Muscle of back (tissue), 11 donors: ENCODE data around the gene LRP8. TPM values are rescaled to one million over a fixed set of nuclear protein-coding genes. Genes with fewer than 3 reads are reported as not detected.

Source experiments
- DNase-seq, 3 donors: peaks; one replicate each; pipeline versions ENCODE4 v3.0.0 to v3.0.0-alpha.2; 2013
- polyA plus RNA-seq, 10 donors: library from polyadenylated mRNA; unstranded; fragments of 120-200 nt; gene quantifications; one replicate each; pipeline ENCODE4 v1.2.1, GENCODE V29; 2013; ENCODE audit not compliant: insufficient read length in 10 of 10

LRP8 gene
- polyA plus RNA-seq, 10 donors, result 3.5 to 9.1 (median 5.5) TPM

DNA sequence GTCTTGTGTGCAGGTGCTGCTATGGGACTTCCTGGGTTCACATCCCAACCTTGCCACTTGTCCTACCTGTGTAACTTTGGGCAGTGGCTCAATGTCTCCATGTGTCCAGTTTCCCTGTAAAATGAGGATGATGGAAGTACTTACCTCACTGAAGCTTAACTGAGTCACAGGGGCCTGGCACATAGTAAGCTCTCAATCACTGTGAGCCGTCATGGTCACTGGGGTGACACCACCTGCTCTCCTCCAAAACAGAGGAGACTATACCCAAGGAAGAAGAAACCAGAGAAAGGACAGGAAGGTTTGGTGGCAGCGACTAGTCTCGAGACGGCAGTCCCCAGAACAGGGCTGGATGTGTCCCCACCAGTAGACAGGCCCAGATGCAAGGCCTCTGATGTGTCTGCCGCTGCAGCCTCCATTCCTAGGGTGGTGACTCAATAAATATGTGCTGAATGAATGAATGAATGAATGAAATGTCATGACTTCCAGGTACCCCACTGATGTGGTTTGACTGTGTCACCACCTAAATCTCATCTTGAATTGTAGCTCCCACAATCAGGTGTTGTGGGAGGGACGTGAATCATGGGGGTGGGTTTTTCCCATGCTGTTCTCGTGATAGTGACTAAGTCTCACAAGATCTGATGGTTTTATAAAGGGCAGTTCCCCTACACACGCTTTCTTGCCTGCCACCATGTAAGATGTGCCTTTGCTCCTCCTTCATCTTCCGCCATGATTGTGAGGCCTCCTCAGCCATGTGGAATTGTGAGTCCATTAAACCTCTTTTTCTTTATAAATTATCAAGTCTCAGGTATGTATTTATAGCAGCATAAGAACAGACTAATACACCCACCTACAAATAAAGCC is 13.0 kb upstream of the LRP8 start:
- DNase-seq, result no peak

DNA sequence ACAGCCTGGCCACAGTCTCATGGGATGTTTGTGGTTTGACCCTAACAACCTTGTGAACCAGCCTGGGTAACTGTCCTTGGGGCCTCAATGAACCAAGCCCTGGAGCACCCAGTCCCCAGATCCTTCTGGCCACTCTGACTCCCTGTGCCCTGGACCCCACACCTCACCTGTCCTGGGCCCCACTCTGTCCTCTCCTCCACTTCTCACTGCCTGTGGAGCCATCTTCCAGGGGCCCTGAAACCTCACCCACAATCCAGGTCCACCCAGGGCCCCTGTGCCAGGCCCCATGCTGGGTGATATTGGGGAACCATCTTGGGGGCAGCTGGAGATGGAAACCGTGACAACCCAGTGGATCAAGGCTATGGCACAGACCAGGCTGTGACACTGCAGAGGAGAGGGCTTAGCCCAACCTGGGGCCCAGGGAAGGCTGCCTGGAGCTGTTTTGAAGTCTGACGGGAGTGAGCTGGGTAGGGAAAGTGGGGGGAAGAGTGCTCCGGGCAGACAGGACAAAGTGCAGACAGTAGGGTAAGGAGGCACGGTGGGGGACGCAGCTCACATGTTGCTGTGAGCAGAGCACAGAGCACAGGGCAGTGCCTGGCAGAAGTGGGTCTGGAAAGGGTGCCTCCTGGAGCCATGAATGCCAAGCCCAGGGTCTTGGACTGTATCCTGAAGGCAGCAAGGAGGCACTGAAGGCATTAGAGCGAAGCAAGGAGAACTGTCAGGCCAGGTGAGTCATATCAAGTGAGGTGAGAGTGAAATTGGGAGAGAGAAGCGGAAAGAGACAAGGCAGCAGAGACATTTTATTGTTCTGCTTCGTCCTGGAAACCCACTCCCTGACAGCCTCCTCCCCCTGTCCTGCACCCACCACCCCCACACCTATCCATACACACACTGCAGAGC is 12.1 kb upstream of the LRP8 start:
- DNase-seq, result no peak

DNA sequence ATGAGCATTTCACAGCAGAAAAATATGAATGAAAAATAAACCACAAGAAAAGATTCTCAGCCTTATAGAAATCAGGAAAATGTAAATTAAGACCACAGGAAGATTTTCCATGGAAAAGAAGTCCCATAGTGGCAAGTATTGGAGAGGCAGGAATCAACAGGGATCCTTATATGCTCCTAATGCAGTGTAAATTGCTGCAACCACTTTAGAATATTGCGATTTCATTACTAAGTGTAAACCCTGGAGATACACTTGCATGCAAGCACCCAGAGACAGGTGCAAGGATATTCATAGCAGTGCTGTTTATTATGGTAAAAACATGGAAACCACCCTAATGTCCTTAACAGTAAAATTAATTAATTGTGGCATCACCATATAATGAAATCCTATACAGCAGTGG is 10.6 kb upstream of the LRP8 start:
- no peak for DNase-seq

DNA sequence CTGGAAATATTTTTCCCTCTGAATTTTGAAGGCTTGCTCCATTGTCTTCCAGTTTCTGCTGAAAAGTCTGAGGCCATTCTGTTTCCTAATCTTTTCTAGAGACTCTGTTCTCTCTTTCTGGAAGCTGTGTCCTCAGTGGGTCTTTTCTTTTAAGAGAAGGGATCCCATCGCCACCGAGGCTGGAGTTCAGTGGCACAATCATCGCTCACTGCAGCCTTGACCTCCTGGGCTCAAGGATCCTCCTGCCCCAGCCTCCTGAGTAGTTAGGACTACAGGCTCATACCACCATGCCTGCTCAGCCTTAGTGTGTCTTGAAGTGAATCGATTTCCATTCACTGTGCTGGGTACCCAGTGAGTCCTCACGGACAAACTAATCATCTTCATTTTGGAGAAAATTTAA is 9.6 kb upstream of the LRP8 start:
- no peak for DNase-seq

DNA sequence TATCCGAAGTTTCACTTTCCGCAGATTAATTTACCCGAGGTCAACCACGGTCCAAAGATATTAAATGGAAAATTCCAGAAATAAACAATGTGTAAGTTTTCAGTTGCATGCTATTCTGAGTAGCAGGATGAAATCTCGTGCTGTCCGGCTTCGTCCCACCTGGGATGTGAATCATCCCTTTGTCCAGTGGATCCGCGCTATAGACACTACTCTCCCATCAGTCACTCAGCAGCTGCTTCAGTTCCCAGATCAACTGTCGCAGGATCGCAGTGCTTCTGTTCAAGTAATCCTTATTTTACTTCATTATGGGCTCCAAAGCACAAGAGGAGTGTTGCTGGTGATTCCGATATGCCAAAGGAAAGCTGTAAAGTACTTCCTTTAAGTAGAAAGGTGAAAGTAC is 8.3 kb upstream of the LRP8 start:
- DNase-seq, result no peak

DNA sequence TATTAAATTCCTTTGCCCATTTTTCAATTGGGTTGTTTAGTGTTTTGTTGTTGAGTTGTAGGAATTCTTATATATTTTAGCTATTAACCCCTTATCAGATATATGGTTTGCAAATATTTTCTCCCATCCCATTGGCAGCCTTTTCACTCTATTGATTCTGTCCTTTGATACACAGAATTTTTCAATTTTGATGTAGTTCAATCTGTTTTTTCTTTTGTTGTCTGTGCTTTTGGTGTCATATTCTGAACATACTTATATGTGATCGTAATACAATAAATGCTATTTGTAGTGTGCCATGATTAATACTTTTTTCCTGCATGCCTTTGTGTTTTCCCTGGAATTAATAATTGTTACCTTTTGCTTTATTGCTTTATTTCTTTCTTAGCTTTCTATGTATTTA is 7.8 kb upstream of the LRP8 start:
- no peak for DNase-seq

DNA sequence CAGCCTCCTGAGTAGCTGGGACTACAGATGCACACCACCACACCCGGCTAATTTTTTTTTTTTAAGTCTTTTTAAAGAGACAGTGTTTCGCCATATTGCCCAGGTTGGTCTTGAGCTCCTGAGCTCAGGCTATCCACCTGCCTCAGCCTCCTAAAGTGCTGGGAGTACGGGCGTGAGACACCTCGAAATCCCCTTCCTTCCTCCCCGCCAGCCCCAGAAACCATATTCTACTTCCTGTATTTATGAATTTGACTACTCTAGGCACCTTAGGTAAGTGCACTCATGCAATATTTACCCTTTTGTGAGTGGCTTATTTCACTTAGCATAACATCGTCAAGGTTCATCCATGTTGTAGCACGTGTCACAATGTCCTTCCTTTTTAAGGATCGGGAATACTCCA is 6.9 kb upstream of the LRP8 start:
- DNase-seq, result no peak

DNA sequence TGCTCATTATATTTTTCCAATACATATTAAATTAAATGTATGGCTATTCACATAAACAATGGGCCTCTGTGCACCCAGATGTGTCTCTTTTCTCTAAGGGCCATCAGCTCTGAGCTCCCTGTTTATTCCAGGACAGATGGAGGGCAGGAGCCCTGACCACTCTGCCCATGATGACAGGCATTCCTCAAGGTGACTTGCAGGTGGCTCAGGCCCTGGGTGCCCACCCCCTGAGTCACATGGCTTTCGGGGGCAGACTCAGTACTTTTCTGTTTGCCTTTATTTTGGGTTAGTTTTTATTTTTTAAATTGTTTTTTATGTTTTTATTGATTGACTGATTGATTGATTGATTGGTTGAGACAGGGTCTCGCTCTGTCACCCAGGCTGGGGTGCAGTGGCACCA is 6.4 kb upstream of the LRP8 start:
- no peak for DNase-seq

DNA sequence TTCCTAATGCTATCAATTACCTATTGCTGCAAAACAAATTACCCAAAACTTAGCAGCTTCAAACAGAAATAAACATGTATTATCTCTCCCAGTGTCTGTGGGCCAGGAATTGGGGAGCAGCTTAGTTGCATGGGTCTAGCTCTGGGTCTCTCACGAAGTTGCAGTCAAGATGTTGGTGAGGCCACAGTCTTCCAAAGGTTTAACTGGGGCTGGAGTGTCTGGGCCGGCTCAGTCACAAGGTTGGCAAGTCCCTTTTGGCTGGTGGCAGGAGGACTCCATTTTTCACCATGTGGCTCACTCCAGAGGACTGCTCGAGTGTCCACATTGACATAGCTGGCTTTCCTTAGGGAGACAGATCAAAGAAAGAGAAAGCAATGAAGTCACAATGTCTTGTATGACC is 5.0 kb upstream of the LRP8 start:
- no peak for DNase-seq

DNA sequence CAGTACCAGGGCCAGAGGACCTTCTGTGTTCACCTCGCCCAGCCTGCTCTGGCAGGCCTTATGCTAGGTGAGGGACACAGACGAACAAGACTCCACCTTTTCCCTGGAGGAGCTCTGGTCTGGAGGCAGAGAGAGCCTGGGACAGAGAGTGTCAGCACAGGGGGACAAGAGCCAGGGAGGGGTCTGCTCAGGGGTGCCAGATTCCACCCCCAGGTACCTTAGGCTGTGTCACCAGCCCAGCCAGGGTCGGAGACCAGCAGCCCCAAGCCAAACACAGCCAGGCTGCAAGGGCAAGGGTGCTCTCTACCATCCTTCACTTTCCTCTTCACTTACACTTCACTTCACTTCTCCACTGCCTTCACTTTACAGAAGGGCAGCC is 4.3 kb upstream of the LRP8 start:
- DNase-seq, result no peak

DNA sequence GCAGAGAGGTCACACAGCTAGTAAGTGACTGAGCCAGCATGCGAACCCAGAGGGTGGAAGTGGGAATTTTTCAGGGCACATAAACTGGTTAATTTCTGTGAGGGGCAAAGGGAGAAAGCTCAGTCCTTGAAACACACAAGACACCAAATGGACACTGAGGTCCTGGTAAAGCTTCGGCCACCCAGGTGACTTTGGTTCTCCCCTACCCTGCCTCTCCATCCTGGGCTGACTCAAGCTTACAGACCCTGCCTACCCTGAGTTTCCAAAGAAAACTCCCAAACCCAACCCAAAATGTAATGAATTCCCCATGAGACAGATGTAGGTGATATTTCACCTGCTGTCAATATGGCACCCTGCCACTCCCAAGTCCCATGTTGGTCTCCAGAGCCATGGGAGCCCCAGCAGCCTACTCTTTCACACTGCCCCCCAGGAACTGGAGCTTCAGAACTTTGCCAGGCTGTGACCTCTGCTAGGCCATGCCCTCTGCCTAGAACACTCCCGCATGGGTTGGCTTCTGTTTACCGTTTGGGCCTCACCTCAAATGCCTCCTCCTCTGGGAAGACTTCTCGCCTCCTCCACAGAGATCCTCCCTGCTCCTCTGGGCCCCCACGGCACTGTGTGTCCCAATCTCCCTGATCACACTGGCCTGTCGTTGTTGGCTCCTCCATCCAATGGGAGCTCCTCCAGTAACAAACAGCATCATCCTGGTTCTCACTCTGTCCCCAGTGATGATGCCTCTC is 3.7 kb upstream of the LRP8 start:
- DNase-seq, result no peak

DNA sequence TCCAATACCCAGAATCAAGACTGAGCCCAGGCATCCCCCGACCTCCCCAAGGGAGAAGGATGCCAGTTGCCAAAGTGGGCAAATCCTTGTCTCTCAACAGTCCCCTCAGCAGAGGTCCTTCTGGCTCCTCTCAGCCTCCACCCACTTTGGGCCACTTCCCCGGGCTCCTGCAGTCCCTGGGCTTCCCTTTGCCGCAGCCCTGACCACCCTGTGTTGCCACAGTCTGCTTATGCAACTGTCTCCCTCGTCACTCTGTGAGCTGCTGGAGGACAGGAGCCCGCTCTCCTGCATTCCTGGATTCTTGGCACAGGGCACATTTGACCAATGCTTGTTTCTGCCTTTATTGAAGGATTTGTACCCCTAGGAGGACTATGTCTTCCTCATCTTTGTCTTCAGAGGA is 2.9 kb upstream of the LRP8 start:
- no peak for DNase-seq

DNA sequence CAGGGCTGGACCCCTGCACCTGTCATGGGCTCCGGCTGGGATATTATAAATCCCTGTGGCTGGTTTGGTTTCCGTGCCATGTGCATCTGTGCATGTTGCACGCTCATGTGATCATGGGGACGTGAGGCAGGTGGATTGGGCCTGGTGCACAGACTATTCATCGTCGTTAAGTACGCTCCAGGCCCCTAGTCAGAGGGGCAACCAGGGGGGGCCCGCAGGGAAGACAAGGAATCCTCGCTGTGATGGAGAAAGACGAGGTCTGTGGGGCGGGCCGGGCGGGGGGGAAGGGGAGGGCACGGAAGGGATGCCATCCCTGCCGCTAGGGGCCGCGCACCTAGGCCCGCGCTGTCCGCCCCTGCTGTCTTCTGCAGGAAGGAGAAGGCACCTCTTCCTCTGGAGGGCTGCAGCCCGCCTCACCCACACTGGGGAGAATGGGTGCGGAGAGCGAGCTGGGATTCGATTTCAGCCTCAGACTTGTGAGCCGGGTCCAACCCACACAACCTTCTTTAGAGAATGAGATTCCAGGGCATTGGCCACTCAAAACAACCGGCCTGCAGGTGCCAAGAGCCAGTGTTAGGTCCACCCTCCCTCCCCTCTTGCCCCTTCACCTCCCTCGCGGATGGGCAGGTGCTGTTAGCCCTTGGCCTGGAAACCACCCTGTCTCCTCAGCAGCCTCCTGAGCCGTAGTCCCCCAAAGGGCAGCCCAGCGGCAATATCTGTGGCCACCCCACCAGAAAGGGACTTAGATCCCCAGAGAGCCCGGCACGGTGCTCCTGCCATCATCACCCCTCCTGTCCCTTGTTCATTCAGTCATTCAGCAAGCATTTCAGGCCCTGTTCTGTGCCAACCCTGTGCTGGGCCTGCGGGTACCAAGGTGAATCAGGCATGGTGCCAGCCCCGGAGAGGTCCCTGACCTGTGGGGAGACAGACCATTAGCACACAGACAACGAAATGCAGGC is 950 bp upstream of the LRP8 start:
- no peak for DNase-seq

DNA sequence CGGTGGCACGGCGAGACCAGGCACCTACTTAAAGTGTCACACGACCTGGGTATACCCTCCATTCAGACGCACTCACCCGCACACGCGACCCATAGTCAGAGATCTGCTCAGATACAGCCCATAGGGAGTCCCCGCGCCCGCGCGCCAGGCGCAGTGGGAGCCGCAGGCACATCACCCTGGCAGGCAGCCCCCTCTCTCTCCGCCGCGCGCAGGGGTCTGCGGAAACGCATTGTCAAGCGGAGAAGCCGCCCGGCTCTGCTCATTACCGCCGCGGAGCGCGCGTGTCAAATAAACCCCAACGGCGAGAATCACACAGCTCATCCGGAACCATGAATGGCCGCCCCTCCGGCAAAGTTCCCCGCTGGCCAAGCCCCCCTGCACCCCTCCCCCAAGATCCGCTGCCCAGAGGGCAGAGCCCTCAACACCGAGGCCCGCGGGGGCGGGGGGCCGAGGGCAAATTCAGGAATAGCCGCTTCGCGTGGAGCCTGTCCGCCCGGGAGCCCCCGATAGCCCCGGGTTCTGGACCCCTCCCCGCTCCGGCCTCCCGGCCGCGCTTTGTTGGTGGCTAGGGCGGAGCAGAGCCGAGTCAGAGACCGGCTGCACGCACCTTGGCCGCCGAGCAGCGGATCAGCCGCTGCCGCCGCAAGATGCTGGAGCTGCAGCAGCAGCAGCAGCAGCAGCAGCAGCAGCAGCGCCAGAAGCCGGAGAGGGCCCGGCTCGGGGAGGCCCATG is 522 bp downstream of the LRP8 start:
- DNase-seq, result peak in 2 of 3 donors; percentile 44 to 80

DNA sequence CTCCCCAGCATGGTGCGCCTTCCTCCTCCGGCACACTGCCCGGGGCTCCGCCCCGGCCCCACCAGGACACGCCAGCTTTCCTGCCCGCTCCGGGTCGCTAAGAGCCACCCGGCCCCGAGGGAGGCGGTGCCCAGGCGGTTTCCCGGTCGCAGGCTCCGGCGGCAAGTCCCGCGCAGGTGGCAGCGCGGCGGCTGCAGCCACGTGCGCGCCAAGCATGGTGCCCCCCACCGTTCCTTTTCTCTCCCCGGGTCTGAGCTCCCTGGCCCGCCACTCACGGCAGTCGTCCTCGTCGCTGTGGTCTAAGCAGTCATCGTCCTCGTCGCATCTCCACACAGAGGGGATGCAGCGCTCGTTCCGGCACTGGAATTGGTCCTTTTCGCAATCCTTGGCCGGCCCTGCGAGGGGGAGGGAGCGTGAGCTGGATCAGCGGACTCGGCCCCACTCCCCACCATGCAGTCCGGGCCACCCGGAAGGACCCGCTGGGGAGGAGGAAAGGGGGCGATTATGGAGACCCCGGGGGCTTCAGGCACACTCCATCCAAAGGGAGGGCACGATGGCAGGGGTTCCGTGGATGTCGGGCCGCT is 1.2 kb downstream of the LRP8 start:
- DNase-seq, result peak in 1 of 3 donors; percentile 65

DNA sequence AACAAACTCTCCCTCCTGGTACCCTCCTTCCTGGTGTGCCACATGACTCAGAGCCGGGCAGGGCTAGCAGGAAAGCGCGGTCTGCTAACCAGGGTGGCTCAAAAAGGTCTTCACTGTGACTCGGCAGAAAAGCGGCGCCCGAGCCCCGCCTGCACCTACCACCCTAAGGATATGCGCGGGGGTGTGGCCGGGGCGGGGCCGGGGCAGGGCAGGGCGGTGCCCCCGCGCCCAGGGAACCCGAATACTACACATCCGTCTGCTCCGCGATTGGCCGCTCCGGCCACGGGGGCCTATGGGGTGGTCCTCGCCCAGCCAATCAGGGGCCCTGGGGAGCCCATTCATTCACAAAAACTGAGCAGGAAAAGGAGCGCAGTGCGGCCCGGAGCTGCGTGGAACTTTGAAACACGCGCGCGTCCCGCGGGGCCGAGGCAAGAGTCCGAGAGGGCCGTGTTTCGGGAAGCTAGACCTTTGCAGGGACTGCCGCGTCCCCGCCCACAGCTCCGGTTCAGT is 1.7 kb downstream of the LRP8 start:
- peak; percentile 52 to 81 (median 67) for DNase-seq

DNA sequence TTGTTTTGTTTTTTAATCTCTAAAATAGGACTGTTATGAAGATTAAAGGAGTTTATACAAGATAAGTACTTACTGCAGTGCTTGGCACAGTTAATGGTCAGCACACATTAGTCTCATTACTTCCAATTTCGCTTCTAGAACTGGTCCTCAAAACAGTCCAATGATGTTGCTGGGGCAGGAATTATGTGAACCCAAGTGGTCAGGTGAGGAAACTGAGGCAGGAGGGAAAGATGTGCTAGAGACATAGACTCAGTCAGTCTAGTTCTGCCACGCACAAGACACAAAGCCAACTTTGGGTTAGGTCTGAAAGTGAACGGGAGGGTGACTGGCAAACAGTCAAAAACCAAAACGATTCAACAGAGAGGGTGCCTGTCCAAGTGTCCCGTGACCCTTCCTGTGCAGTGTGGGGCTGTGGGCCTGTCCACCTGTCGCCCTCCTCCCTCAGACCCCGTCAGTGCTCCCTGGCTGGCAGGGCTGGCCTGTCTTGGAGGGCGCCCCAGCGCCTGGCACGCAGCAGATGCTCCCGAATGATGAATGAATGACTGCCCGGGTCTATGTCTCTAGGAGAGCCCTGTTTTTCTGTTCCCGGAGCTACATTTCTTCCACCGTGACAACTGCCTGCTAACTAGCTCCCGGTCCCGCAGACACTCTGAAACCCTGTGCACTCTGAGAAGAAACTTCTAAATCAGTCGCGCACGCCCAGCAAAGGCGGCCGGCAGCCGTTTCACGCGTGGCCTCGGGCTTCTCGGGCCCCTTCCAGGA is 2.4 kb downstream of the LRP8 start:
- DNase-seq, result peak in 1 of 3 donors; percentile 13

DNA sequence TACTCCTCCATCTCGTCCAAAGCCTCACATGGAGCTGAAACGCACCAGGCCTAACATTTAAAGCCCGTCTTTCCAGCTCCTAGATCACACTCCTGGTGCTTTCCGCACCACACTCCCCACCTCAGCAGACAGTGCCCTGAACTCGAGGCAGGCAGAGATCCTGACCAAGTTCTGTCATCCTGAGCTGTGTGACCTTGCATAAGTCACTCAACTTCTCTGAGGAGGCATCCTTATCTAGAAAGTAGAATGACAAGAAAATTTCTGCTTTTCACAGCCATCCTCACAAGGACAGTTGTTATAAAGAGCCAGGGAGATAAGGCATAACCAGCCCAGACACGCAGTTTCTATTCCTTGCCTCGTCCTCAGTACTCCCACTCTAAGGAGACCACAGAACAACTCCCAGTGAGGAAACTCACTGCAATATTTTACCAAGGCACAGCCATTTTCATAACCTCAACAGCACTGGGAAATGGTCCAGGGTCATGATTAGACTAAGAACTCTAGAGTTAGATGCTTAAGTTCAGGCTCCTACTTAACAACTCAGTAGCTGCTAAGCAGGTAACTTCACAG is 3.1 kb downstream of the LRP8 start:
- no peak for DNase-seq

DNA sequence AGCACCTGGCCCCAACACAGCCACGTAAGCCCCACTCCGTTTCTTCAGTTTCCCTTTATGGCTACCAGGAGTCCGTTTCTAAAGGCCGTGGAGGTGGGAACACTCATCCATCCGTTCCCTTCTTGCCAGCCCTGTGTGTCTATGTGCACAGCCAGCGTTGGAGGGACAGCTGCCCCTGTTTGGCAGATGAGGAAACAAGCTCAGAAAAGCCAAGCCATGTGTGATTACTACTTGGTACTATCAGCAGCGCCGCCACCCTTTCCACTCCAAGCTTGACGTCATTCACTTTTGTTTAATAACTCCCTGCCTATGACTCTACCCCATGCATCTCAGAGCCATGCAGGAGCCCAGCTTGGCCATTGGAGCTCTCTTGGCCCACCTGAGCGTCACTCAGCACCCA is 3.5 kb downstream of the LRP8 start:
- DNase-seq, result no peak
